ENCODE measurements around the gene BATF3. TPM values are rescaled to one million over a fixed set of nuclear protein-coding genes. Genes with fewer than 3 reads are reported as not detected.

BATF3 gene
- total RNA-seq, 4 donors from 2014 or later, result 0.83 to 2.3 (median 0.91) TPM; not detected in 1

DNA sequence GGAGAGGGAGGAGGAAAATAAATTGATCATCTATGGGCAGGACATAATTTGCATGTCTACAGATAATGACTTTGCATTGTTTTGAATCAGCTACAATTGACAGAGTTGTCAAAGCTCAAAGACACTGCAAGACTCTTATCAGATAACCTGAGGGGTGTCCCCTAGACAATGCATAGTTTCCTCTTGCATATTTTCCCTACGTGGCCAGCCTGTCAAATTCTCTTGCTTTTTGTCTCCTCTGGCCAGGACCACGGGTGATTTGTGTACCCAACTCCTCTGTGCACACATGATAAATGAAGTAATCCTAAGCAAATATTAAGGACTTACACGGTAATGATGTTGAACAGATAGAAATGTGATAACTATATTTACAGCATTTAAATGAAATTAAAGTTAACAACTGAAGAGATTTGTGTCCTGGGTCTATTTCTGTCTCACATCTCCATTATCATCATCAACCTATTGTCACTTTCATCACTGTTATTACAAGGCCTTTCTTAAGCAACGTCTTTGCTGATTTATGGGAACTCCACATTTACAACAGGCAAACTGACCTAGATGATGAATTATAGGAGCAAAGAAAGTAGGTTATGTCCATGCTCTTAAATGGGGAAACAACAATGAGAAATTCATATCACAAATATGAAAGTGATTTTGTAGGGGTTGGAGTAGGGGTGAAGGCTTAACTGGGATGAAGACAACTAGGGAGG lies 18.8 kb downstream of the BATF3 start:
- H3K27me3 ChIP-seq, result peaks cover 0 to 5% (median 0%) of the 10 kb centered on the region in 4 donors
- H3K27ac ChIP-seq, result no peak overlapping the region
- TF ChIP-seq POLR2A (IDR thresholded peaks at IDR 0.05) (no peak), CTCF (IDR thresholded peaks at IDR 0.05) (no peak)
- intact Hi-C loops (cut with DNase I), result no loop called here
- peaks cover 0 to 8% (median 0%) of the 10 kb centered on the region in 3 donors for H3K4me1 ChIP-seq
- H3K36me3 ChIP-seq, result no peaks in the 10 kb centered on the region
- DNase-seq, result no peak
- 29 to 40% methylated on average over 4 of the region's 4 CpGs for WGBS, 2 donors
- H3K4me3 ChIP-seq, result no peak overlapping the region
- H3K9me3 ChIP-seq, result no peaks in the 10 kb centered on the region

DNA sequence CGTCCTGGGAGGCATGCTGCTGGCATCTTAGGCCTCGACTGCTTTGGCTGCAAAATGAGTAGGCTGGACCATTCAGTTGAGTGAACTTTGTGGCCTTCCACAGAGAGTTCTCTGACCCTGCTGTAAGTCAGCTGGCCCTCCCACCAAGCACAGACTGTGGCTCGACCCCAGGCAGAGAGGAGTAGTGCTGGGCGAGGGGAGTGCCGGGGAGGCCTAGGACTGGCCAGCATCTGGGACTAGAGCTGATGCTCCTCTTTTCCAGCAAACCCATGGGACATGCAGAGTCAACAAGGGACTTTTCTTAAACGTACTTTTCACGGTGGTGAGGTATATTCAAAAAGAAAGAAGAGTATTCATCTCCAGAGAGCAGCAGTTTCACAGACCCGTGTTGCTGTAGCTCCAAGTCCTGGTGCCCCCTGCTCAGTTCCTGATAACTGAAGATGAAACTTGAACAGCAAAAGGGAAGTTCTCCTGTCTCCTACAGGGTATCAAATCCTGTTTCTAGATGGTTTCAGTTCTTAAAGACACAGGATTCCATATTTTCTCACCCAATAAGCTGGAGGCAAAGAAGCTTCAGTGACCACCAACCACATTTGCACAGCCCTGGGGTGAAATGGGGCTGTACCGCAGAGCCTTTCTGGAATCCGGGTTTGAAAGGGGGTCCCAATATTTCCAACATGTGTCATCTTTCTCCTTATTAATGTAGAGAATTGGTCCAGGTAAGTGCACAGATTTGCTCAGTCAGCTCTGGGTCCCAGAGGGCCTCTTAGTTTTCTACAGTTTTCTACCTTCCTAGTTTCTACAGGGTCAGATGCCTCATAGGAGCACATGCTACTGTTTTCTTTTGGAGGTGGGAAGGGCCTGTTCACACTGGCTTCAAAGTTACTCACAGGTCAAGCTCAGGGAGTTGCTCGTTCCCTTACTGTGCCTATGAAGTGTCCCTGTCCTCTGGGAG lies 20.9 kb downstream of the BATF3 start:
- H3K4me1 ChIP-seq, result peaks cover 0 to 5% (median 0%) of the 10 kb centered on the region in 3 donors
- peaks cover 0 to under 1% (median 0%) of the 10 kb centered on the region in 4 donors for H3K27me3 ChIP-seq
- no peaks in the 10 kb centered on the region for H3K36me3 ChIP-seq
- H3K9me3 ChIP-seq, result no peaks in the 10 kb centered on the region
- H3K4me3 ChIP-seq, result no peak overlapping the region
- H3K27ac ChIP-seq, result no peak overlapping the region
- TF ChIP-seq CTCF (IDR thresholded peaks at IDR 0.05) (no peak), POLR2A (IDR thresholded peaks at IDR 0.05) (no peak)
- DNase-seq, result no peak
- 57 to 65% methylated on average over 8 of the region's 11 CpGs for WGBS, 2 donors
- intact Hi-C loops (cut with DNase I), result no loop called here

GRCh38 chr1:212677573-212677972 lies 22.1 kb downstream of the BATF3 start:
- intact Hi-C loops (cut with DNase I), result no loop called here

DNA sequence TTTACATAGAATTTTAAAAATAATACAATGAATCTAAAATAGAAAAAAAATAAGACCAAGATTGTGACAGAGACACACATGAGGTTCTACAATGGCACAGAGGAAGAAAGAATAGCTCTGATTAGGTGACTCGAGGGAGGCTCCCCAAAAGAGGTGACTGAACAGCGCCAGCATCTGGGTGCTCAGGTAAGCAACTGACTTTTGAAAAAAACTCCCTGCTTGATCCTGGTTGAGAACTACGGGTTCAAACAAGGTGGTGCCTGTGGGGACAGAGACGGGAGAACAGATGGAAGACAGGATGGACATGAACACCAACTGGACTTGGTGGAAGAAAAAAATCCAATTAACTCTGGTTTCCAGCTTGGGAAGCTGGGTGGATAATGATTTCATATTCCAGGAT lies 22.5 kb downstream of the BATF3 start:
- intact Hi-C loops (cut with DNase I), result no loop called here
- no peaks in the 10 kb centered on the region for H3K36me3 ChIP-seq
- no peaks in the 10 kb centered on the region for H3K9me3 ChIP-seq
- DNase-seq, result no peak
- no peaks in the 10 kb centered on the region for H3K27me3 ChIP-seq
- no peaks in the 10 kb centered on the region for H3K4me1 ChIP-seq
- no peak overlapping the region for H3K4me3 ChIP-seq
- no peak overlapping the region for H3K27ac ChIP-seq
- no peak for TF ChIP-seq POLR2A (IDR thresholded peaks at IDR 0.05)
- TF ChIP-seq CTCF (IDR thresholded peaks at IDR 0.05), result no peak
- 62 to 75% methylated on average over 4 of the region's 4 CpGs for WGBS, 2 donors

More at GRCh38 chr1:212677573-212677972, 22.1 kb downstream of the BATF3 start:
- no peaks in the 10 kb centered on the region for H3K36me3 ChIP-seq
- H3K27ac ChIP-seq, result no peak overlapping the region
- no peak overlapping the region for H3K4me3 ChIP-seq
- WGBS, 2 donors, result 64 to 67% methylated on average over 2 to 3 of the region's 4 CpGs
- H3K27me3 ChIP-seq, result no peaks in the 10 kb centered on the region
- DNase-seq, result no peak
- H3K9me3 ChIP-seq, result no peaks in the 10 kb centered on the region
- no peaks in the 10 kb centered on the region for H3K4me1 ChIP-seq
- TF ChIP-seq POLR2A (IDR thresholded peaks at IDR 0.05) (no peak), CTCF (IDR thresholded peaks at IDR 0.05) (no peak)

DNA sequence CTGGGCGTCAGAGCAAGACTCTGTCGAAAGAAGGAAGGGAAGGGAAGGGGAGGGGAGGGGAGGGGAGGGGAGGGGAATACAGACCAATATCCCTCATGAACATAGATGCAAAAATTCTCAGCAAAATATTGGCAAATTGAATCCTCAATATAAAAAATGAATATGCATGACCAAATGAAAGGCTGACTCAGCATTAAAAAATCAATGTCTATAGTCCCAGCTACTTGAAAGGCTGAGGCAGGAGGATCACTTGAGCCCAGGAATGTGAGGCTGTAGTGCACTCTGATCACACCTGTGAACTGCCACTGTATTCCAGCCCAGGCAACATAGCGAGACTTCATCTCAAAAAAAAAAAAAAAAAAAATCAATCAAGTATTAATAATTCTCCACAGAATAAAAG lies 24.0 kb downstream of the BATF3 start:
- WGBS, 2 donors, result 76 to 100% methylated on average over 1 to 3 of the region's 3 CpGs
- intact Hi-C loops (cut with DNase I), result no loop called here

More for the DNA sequence above, 24.0 kb downstream of the BATF3 start:
- no peaks in the 10 kb centered on the region for H3K9me3 ChIP-seq
- H3K27me3 ChIP-seq, result peaks cover 0 to 13% (median 0%) of the 10 kb centered on the region in 4 donors
- H3K27ac ChIP-seq, result no peak overlapping the region
- H3K4me3 ChIP-seq, result no peak overlapping the region
- peaks cover 0 to 7% (median 3%) of the 10 kb centered on the region in 3 donors for H3K4me1 ChIP-seq
- TF ChIP-seq CTCF (IDR thresholded peaks at IDR 0.05) (no peak), POLR2A (IDR thresholded peaks at IDR 0.05) (no peak)
- no peaks in the 10 kb centered on the region for H3K36me3 ChIP-seq
- no peak for DNase-seq
